Measurements from ENCODE around the gene APOL4. TPM values are rescaled to one million over a fixed set of nuclear protein-coding genes. Genes with fewer than 3 reads are reported as not detected.
"Not testable (repeated sequence)": the region's sequence is repeated elsewhere in the genome, so short reads cannot be mapped to it uniquely, and the experiment has no call there.

APOL4 gene
- polyA plus RNA-seq, 1 donor (not counting 4 experiments of a cell fraction or from before 2014, with no cell fraction given), result 0.08 TPM

DNA sequence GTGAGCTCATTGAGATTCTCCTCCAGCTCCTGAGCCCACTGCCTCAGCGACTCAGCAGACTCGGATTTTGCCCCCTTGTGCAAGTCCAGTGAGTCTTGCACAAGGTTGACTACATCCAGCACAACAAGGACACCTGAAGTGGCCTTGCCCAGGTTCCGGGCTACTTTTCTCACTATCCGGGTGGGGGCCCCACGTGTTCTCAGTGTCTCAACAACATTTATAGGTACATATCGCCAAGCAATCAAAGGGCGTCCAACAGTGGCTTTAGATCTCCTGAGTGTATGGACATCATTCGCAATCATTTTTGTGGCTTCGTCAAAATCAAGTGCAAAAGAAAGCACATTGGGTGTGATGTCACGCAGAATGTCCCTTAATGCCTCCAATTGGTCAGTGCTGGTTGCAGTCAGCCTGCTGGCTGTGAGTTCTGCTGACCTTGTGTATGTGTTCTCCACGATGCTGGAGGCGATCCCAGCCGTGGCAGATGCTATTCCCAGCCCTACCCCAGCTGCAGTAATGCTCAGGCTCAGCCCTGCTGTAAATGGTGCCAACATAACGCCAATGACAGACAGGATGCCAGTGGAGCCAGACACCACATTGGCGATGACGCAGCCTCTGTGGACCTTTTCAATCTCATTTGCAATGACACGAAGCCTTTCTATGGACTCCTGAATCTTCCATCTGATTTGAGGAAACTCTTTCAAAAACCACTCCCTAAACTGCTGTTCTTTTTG lies 10.3 kb downstream of the APOL4 start:
- dilution Hi-C loops (cut with MboI; ENCODE audit: extremely low pct_ligation_motif_present, low sequenced_read_pairs), result no loop called here
- Histone ChIP-seq H3K9ac (ENCODE audit: control insufficient read depth, extremely low read depth, insufficient read depth, low read length) (no peak overlapping the region), H3K4me1 (ENCODE audit: control insufficient read depth, extremely low read depth, insufficient read depth, low read length) (no peaks in the 10 kb centered on the region), H3K27me3 (ENCODE audit: control insufficient read depth, extremely low read depth, insufficient read depth, low read length) (peaks cover 11% of the 10 kb centered on the region), H3K27ac (ENCODE audit: control insufficient read depth, insufficient read depth, low read length) (no peak overlapping the region), H2AFZ (ENCODE audit: control insufficient read depth, low read length) (no peak overlapping the region), H3K9me1 (ENCODE audit: control insufficient read depth, extremely low read depth, insufficient read depth, low read length) (no peaks in the 10 kb centered on the region), H3K4me3 (ENCODE audit: control insufficient read depth in 2 of 3, extremely low read depth in 1 of 3, insufficient read depth in 2 of 3, low read depth in 1 of 3, low read length in 3 of 3) (no peak overlapping the region), H3K36me3 (ENCODE audit: control insufficient read depth in 2 of 2, extremely low read depth in 1 of 2, insufficient read depth in 2 of 2, low read length in 2 of 2) (no peaks in the 10 kb centered on the region), H4K20me1 (ENCODE audit: control insufficient read depth, extremely low read depth, insufficient read depth, low read length) (no peaks in the 10 kb centered on the region), H3K79me2 (ENCODE audit: control insufficient read depth, insufficient read depth, low read length) (no peaks in the 10 kb centered on the region), H3K9me3 (ENCODE audit: control insufficient read depth, low read depth, low read length) (no peaks in the 10 kb centered on the region), H3K4me2 (ENCODE audit: control insufficient read depth, extremely low read depth, insufficient read depth, low read depth, low read length) (no peak overlapping the region)
- FAIRE-seq (no peak), DNase-seq (ENCODE audit: low read depth, low spot score) (no peak)
- no peak for TF ChIP-seq EZH2 (IDR thresholded peaks at IDR 0.05; ENCODE audit: low read length)
- TF ChIP-seq, protein P1, sequence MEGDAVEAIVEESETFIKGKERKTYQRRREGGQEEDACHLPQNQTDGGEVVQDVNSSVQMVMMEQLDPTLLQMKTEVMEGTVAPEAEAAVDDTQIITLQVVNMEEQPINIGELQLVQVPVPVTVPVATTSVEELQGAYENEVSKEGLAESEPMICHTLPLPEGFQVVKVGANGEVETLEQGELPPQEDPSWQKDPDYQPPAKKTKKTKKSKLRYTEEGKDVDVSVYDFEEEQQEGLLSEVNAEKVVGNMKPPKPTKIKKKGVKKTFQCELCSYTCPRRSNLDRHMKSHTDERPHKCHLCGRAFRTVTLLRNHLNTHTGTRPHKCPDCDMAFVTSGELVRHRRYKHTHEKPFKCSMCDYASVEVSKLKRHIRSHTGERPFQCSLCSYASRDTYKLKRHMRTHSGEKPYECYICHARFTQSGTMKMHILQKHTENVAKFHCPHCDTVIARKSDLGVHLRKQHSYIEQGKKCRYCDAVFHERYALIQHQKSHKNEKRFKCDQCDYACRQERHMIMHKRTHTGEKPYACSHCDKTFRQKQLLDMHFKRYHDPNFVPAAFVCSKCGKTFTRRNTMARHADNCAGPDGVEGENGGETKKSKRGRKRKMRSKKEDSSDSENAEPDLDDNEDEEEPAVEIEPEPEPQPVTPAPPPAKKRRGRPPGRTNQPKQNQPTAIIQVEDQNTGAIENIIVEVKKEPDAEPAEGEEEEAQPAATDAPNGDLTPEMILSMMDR (optimal IDR thresholded peaks at IDR 0.05 in 1 of 3, IDR thresholded peaks at IDR 0.05 in 1 of 3, conservative IDR thresholded peaks at IDR 0.05 in 1 of 3; ENCODE audit: extremely low read depth in 1 of 3, insufficient read depth in 2 of 3, low read length in 3 of 3), result no peak

DNA sequence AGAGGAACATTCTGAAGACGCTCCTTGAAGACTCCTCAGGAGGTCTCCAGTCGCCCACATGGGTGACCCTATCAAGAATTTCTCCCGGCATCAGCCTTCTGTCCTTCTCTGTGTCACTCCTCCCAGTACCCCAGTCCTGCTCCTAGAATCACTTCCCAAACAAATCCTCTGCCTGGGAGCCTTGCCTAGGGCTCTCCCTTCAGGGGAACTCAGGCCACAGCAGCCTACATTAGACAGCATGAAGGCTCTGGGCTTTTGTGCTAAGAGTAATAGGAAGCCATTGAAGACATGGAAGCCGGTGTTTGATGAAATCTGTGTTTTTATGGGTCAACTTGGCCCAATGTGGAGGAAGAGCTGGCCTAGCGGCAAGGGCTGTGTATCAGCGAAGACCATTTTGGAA lies 13.7 kb downstream of the APOL4 start:
- H3K27me3 ChIP-seq (ENCODE audit: control insufficient read depth, extremely low read depth, insufficient read depth, low read length); H3K4me3 ChIP-seq (ENCODE audit: control insufficient read depth in 2 of 3, extremely low read depth in 1 of 3, insufficient read depth in 2 of 3, low read depth in 1 of 3, low read length in 3 of 3); H2AFZ ChIP-seq (ENCODE audit: control insufficient read depth, low read length); H3K36me3 ChIP-seq (ENCODE audit: control insufficient read depth in 2 of 2, extremely low read depth in 1 of 2, insufficient read depth in 2 of 2, low read length in 2 of 2); H3K27ac ChIP-seq (ENCODE audit: control insufficient read depth, insufficient read depth, low read length); H3K9me3 ChIP-seq (ENCODE audit: control insufficient read depth, low read depth, low read length); H3K9ac ChIP-seq (ENCODE audit: control insufficient read depth, extremely low read depth, insufficient read depth, low read length); H3K9me1 ChIP-seq (ENCODE audit: control insufficient read depth, extremely low read depth, insufficient read depth, low read length); H3K4me2 ChIP-seq (ENCODE audit: control insufficient read depth, extremely low read depth, insufficient read depth, low read depth, low read length); H4K20me1 ChIP-seq (ENCODE audit: control insufficient read depth, extremely low read depth, insufficient read depth, low read length); H3K79me2 ChIP-seq (ENCODE audit: control insufficient read depth, insufficient read depth, low read length); DNase-seq (ENCODE audit: low read depth, low spot score); H3K4me1 ChIP-seq (ENCODE audit: control insufficient read depth, extremely low read depth, insufficient read depth, low read length); dilution Hi-C loops (cut with MboI; ENCODE audit: extremely low pct_ligation_motif_present, low sequenced_read_pairs); FAIRE-seq: not testable (repeated sequence)

Measured in keratinocyte (primary cell).